Measurements from ENCODE around the gene NTN4.

Gene NTN4

DNA sequence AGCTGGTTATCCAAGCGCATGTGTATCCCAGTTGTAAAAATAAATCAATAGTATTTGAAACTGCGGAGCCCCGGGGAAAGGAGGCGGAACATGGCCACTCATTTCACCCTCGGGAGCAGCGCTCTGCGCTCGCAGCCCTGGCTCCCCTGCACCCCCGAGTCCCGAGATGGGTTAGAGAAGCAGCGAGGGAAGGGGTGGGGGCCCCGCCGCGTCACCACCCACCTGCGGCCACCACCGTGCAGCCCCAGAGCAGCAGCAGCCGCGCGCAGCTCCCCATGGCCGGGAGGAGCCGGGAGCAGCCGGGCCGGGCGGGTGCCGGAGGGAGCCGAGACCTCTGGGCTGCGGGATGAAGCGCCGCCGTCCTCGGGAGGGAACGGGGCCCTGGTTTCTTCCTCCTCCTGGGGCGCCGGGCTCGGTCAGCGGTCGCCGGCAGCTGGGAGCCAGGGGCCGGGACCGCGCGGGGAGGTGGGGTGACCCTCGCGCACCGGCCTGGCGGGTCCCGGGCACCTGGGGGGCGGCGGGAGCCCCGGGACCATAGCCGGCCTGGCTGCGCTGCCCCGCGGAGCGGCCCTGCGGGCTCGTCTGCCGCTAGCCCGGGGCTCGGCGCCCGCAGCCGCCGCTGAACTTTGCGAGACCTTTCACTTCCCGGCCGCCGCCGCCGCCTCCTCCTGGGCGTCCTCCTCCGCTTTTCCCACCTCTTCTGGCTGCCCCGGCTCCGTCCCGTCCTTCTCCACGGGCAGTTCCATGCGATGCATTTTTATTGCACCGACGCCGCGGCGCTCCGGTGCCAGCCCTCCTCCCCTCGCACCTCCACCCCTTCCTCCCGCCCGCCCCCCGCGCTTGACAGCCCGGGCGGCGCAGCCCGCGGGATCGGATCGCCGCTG is at the start of gene NTN4:
TSS of gene NTN4 (minus strand) at position 732 of the 884 bp plus-strand sequence. CDS start at position 277, 455 bp downstream.
- ATAC-seq (ENCODE audit: low read depth) (peak; percentile 40), DNase-seq (ENCODE audit: low spot score) (no peak)
- H3K27ac ChIP-seq (ENCODE audit: poor library complexity, severe bottlenecking) = peak within 1 kb of the TSS; percentile 58
- H3K27me3 ChIP-seq (ENCODE audit: insufficient read depth, poor library complexity, severe bottlenecking) = no peaks in the 10 kb centered on the region
- no peaks in the 10 kb centered on the region for H3K9me3 ChIP-seq (ENCODE audit: severe bottlenecking)
- peaks cover 16% of the 10 kb centered on the region for H3K4me1 ChIP-seq (ENCODE audit: insufficient read depth, poor library complexity, severe bottlenecking)
- TF ChIP-seq, protein P1, sequence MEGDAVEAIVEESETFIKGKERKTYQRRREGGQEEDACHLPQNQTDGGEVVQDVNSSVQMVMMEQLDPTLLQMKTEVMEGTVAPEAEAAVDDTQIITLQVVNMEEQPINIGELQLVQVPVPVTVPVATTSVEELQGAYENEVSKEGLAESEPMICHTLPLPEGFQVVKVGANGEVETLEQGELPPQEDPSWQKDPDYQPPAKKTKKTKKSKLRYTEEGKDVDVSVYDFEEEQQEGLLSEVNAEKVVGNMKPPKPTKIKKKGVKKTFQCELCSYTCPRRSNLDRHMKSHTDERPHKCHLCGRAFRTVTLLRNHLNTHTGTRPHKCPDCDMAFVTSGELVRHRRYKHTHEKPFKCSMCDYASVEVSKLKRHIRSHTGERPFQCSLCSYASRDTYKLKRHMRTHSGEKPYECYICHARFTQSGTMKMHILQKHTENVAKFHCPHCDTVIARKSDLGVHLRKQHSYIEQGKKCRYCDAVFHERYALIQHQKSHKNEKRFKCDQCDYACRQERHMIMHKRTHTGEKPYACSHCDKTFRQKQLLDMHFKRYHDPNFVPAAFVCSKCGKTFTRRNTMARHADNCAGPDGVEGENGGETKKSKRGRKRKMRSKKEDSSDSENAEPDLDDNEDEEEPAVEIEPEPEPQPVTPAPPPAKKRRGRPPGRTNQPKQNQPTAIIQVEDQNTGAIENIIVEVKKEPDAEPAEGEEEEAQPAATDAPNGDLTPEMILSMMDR (IDR thresholded peaks at IDR 0.05; ENCODE audit: poor library complexity, severe bottlenecking) = no peak
- peaks cover 15% of the 10 kb centered on the region for H3K36me3 ChIP-seq (ENCODE audit: low read depth)
- peak within 1 kb of the TSS; percentile 93 for H3K4me3 ChIP-seq (ENCODE audit: severe bottlenecking)

DNA sequence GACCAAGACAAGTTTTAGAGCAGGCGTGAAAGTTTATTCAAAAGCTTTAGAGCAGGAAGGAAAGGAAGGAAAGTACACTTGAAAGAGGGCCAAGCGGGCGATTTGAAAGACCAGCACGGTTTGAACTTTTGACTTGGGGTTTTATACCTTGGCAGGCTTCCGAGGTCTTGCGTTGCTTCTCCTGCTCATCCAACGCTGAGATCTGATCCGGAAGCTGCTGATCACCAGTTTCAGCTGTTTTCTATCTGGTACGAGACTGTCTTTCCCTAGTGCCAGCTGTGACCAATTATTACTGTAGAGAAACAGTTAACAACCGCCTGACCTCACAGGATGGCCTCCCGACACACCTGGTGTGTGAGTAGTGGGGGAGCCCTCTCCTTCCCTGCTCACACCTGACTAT is 47.6 kb upstream of the NTN4 start:
- DNase-seq (ENCODE audit: low spot score) (no peak), ATAC-seq (ENCODE audit: low read depth) (peak; percentile 61)
- no peak overlapping the region for H3K27ac ChIP-seq (ENCODE audit: poor library complexity, severe bottlenecking)
- TF ChIP-seq, protein P1 (IDR thresholded peaks at IDR 0.05; ENCODE audit: poor library complexity, severe bottlenecking) = no peak
- H3K9me3 ChIP-seq (ENCODE audit: severe bottlenecking) = no peaks in the 10 kb centered on the region
- peaks cover 20% of the 10 kb centered on the region for H3K4me1 ChIP-seq (ENCODE audit: insufficient read depth, poor library complexity, severe bottlenecking)
- H3K36me3 ChIP-seq (ENCODE audit: low read depth) = no peaks in the 10 kb centered on the region
- H3K27me3 ChIP-seq (ENCODE audit: insufficient read depth, poor library complexity, severe bottlenecking) = peaks cover 5% of the 10 kb centered on the region
- no peak overlapping the region for H3K4me3 ChIP-seq (ENCODE audit: severe bottlenecking)

GRCh38 chr12:95837240-95838038 is 46.9 kb upstream of the NTN4 start:
- ATAC-seq (ENCODE audit: low read depth) (no peak), DNase-seq (ENCODE audit: low spot score) (no peak)
- TF ChIP-seq, protein P1 (IDR thresholded peaks at IDR 0.05; ENCODE audit: poor library complexity, severe bottlenecking) = no peak
- no peak overlapping the region for H3K4me3 ChIP-seq (ENCODE audit: severe bottlenecking)
- peaks cover 8% of the 10 kb centered on the region for H3K27me3 ChIP-seq (ENCODE audit: insufficient read depth, poor library complexity, severe bottlenecking)
- no peaks in the 10 kb centered on the region for H3K36me3 ChIP-seq (ENCODE audit: low read depth)
- H3K4me1 ChIP-seq (ENCODE audit: insufficient read depth, poor library complexity, severe bottlenecking) = peaks cover 20% of the 10 kb centered on the region
- no peak overlapping the region for H3K27ac ChIP-seq (ENCODE audit: poor library complexity, severe bottlenecking)
- H3K9me3 ChIP-seq (ENCODE audit: severe bottlenecking) = no peaks in the 10 kb centered on the region

DNA sequence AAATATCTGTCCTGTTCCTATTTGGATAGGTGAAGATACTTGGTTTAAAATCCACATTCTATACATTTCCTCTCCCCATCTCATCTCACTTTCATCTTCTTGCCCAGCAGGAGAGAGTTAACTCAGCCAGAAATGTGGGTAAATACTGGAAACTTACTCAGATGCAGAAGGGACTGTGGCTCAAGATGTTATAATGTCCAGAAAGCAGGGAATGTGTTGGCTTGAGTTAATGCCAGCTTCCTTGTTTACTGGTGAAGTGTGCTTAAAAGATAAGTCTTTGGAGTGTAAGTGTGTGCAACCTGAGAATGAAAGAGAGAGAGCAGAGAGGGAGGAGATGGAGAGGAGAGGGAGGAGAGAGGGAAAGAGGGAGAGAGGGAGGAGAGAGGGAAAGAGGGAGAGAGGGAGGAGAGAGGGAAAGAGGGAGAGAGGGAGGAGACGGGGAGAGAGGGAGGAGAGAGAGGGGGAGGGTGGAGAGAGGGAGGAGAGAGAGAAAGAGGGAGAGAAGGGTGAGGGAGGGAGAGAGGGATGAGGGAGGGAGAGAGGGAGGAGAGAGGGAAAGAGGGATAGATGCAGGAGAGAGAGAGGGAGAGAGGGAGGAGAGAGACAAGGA is 46.2 kb upstream of the NTN4 start:
- Histone ChIP-seq H3K36me3 (ENCODE audit: low read depth) (no peaks in the 10 kb centered on the region), H3K4me1 (ENCODE audit: insufficient read depth, poor library complexity, severe bottlenecking) (peaks cover 20% of the 10 kb centered on the region), H3K27me3 (ENCODE audit: insufficient read depth, poor library complexity, severe bottlenecking) (peaks cover 12% of the 10 kb centered on the region), H3K4me3 (ENCODE audit: severe bottlenecking) (no peak overlapping the region), H3K27ac (ENCODE audit: poor library complexity, severe bottlenecking) (no peak overlapping the region), H3K9me3 (ENCODE audit: severe bottlenecking) (no peaks in the 10 kb centered on the region)
- no peak for DNase-seq (ENCODE audit: low spot score)
- ATAC-seq (ENCODE audit: low read depth) = peak; percentile 37
- TF ChIP-seq, protein P1 (IDR thresholded peaks at IDR 0.05; ENCODE audit: poor library complexity, severe bottlenecking) = no peak

All from RWPE2 (cell line).